GM18498 (cell line): ENCODE data around the gene GRXCR1.

Source experiments
- ATAC-seq: cut with Tn5 transposase; IDR thresholded peaks from one replicate; pipeline ENCODE4 v1.9.1; 2021; ENCODE audit warnings: mild to moderate bottlenecking, moderate library complexity; ENCODE audit not compliant: unreplicated experiment

GRXCR1 gene

GRCh38 chr4:42927946-42928345 lies 35.4 kb downstream of the GRXCR1 start:
- no peak for ATAC-seq

GRCh38 chr4:42928582-42928981 lies 36.1 kb downstream of the GRXCR1 start:
- ATAC-seq, result no peak

GRCh38 chr4:42942216-42942615 lies 49.7 kb downstream of the GRXCR1 start:
- ATAC-seq, result no peak

- ATAC-seq, result no peak
Observed at GRCh38 chr4:42945874-42946273, 53.4 kb downstream of the GRXCR1 start.

GRCh38 chr4:42953321-42953720 lies 60.8 kb downstream of the GRXCR1 start:
- no peak for ATAC-seq

GRCh38 chr4:42954963-42955669 lies 62.6 kb downstream of the GRXCR1 start:
- no peak for ATAC-seq

GRCh38 chr4:42955746-42956505 lies 63.4 kb downstream of the GRXCR1 start:
- ATAC-seq, result no peak

GRCh38 chr4:42965326-42965725 lies 72.8 kb downstream of the GRXCR1 start:
- ATAC-seq, result no peak

GRCh38 chr4:42985976-42986375 lies 93.5 kb downstream of the GRXCR1 start:
- no peak for ATAC-seq

- peak; percentile 93 for ATAC-seq
Observed at GRCh38 chr4:42995343-42995944, 102.9 kb downstream of the GRXCR1 start.

- no peak for ATAC-seq
Observed at GRCh38 chr4:43008793-43009192, 116.3 kb downstream of the GRXCR1 start.

- no peak for ATAC-seq
Observed at GRCh38 chr4:43014256-43014655, 121.7 kb downstream of the GRXCR1 start.

GRCh38 chr4:43041632-43042031 lies 149.1 kb downstream of the GRXCR1 start:
- no peak for ATAC-seq

GRCh38 chr4:43047058-43047457 lies 154.5 kb downstream of the GRXCR1 start:
- no peak for ATAC-seq

GRCh38 chr4:43048570-43048969 lies 156.1 kb downstream of the GRXCR1 start:
- no peak for ATAC-seq

GRCh38 chr4:43049326-43049725 lies 156.8 kb downstream of the GRXCR1 start:
- ATAC-seq, result no peak

GRCh38 chr4:43066415-43066814 lies 173.9 kb downstream of the GRXCR1 start:
- ATAC-seq, result no peak

GRCh38 chr4:43071069-43071468 lies 178.6 kb downstream of the GRXCR1 start:
- ATAC-seq, result no peak
